Measurements from ENCODE around the gene EXOC4.

Gene EXOC4

DNA sequence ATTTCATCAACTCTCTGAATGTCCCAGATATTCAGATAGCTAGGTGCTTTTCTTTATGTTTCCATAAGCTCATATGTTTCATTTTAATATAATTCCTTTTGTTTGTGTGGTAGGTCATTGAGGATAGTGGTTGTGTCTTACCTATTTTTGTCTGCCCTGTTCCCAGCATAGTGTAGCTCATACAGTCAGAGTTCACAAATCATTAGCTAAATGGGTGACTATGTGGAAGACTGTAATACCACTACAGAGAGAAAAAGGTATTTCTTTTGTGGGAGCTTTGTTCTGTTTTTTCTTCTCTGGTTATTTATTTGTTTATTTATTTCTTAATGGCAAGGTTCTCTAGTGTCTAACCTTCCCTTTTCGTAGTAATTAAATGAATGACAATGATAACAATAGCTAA lies 39.8 kb downstream of the EXOC4 start:
- Mint-ChIP-seq H3K9me3 (no peaks in the 10 kb centered on the region), H3K36me3 (ENCODE audit: low read depth) (peaks cover 69% of the 10 kb centered on the region), H3K4me1 (ENCODE audit: low read depth) (peaks cover 17% of the 10 kb centered on the region), H3K27me3 (no peaks in the 10 kb centered on the region), H3K4me3 (no peak overlapping the region), H3K27ac (no peak overlapping the region)
- DNase-seq: no peak

DNA sequence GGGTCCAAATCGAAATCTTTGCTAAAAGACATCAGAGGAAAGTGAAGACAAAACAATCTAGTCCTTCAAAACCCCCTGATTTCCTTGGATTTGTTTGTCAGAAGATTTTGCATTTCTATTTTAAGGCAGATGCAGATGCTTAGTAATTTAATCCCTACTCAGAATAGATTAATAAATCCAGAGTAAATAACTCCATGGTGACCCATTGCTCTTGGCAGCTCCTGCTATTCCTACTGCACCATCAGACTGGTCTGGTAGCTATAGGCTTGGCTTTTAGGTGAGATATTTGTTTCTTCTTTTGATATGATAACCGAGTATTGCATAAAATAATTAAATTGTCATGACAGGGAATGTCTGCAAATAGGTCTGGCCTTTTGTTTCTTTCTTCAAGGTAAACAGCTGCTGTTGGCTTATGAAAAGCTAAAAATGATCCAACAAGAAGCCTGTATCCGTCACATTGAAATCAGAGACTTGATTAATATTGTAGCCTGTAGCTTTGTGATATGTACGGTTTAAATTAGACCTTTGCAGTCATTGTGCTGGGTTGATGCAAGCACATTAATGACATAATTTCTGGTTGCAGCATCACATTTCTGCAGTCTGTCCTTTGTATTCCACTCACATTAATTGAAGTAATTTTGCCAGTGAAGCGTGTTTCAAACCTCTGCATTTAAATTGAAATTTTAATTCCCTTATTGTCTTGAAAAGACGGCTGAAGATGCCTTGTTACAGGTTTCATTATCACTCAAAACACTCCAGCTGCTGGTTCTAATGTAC lies 40.7 kb downstream of the EXOC4 start:
- H3K27me3 Mint-ChIP-seq: no peaks in the 10 kb centered on the region
- H3K27ac Mint-ChIP-seq: no peak overlapping the region
- H3K4me3 Mint-ChIP-seq: no peak overlapping the region
- DNase-seq: no peak
- H3K36me3 Mint-ChIP-seq (ENCODE audit: low read depth): peaks cover 63% of the 10 kb centered on the region
- peaks cover 17% of the 10 kb centered on the region for H3K4me1 Mint-ChIP-seq (ENCODE audit: low read depth)
- H3K9me3 Mint-ChIP-seq: no peaks in the 10 kb centered on the region

DNA sequence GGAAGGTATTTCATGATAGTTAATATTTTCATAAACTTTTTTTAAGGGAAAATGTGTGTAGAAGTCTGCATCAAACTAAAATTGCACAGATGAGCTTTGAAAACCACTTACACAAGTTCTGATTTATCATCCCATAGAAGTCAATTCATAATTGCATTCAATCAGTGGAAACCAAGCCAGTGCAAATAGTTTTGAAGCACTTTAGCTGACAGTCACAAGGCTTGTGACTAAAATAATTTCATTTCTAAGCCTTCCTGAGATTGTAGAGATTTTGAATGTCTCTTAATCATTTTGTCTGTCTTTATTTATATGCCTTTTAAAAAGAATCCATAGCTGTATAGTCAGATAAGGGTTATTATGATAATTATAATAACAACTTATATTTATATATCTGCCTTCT lies 41.4 kb downstream of the EXOC4 start:
- H3K36me3 Mint-ChIP-seq (ENCODE audit: low read depth): peaks cover 56% of the 10 kb centered on the region
- no peak overlapping the region for H3K4me3 Mint-ChIP-seq

DNA sequence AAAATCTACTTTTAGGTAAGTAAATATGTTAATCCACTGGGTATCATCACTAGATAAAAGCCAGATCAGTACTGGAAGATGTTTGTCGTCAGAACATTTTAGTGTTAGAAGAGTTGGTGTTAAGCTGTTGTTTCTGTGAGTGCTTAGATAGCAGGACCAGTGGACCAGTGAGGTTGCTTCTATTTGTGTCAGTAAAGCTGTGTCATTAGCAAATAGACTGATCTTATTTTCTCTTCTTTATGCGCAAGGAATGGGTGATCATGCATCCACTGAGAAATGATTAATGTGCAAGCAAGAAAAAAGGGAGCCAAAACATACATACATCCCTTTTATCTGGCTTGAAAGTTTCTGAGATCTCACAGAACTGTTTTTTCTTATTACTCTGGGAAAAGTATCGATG lies 42.6 kb downstream of the EXOC4 start:
- H3K9me3 Mint-ChIP-seq: no peaks in the 10 kb centered on the region

More for the DNA sequence above, 41.4 kb downstream of the EXOC4 start:
- Mint-ChIP-seq H3K9me3 (no peaks in the 10 kb centered on the region), H3K27ac (no peak overlapping the region), H3K4me1 (ENCODE audit: low read depth) (peaks cover 17% of the 10 kb centered on the region), H3K27me3 (no peaks in the 10 kb centered on the region)
- no peak for DNase-seq

DNA sequence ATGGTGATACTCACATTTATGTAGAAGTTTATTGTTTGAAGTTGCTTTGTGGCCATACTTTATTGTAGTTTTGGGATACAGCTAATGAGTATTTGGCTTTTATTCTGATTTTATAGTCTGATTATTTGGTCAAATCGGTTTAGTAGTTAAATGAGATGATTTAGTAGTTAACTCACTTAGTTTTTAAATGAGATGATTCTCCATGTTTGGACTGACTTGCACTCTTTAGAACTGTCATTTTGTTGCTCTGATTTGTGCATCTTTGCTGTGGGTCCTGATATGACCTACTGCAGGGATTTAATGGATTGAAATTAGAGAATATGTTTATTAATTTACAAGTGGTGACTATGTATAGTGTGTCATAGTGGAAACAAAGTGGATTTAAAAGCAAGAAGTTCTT lies 44.2 kb downstream of the EXOC4 start:
- Mint-ChIP-seq H3K4me1 (ENCODE audit: low read depth) (peaks cover 8% of the 10 kb centered on the region), H3K27ac (no peak overlapping the region), H3K9me3 (no peaks in the 10 kb centered on the region), H3K36me3 (ENCODE audit: low read depth) (peaks cover 33% of the 10 kb centered on the region), H3K4me3 (no peak overlapping the region), H3K27me3 (no peaks in the 10 kb centered on the region)
- no peak for DNase-seq

More for the DNA sequence above, 42.6 kb downstream of the EXOC4 start:
- no peak overlapping the region for H3K27ac Mint-ChIP-seq
- H3K4me3 Mint-ChIP-seq: no peak overlapping the region
- H3K27me3 Mint-ChIP-seq: no peaks in the 10 kb centered on the region
- DNase-seq: no peak
- H3K4me1 Mint-ChIP-seq (ENCODE audit: low read depth): peaks cover 17% of the 10 kb centered on the region
- H3K36me3 Mint-ChIP-seq (ENCODE audit: low read depth): peaks cover 44% of the 10 kb centered on the region

DNA sequence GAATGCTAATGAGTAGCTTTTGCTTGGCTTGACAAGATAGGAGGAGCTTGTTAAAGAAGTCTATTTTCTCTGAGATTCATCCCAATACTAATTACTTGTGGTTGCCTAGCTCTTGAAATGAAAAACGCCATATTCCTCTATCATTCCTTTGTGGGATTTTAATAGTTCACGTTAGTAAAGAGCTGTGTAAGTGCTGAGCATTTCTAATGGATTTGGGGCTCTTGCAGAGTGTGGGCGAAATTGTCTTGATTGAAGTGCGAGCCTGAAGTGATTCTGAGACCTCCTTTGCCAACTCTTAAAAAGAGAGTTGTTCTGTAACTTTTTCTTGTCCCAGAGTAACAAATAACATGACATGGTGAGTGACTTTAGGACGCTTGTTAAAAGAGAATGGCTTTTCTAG lies 45.2 kb downstream of the EXOC4 start:
- H3K4me1 Mint-ChIP-seq (ENCODE audit: low read depth): peaks cover 8% of the 10 kb centered on the region
- H3K4me3 Mint-ChIP-seq: no peak overlapping the region
- H3K27me3 Mint-ChIP-seq: no peaks in the 10 kb centered on the region
- no peak overlapping the region for H3K27ac Mint-ChIP-seq
- DNase-seq: no peak
- H3K36me3 Mint-ChIP-seq (ENCODE audit: low read depth): peaks cover 26% of the 10 kb centered on the region
- H3K9me3 Mint-ChIP-seq: no peaks in the 10 kb centered on the region

DNA sequence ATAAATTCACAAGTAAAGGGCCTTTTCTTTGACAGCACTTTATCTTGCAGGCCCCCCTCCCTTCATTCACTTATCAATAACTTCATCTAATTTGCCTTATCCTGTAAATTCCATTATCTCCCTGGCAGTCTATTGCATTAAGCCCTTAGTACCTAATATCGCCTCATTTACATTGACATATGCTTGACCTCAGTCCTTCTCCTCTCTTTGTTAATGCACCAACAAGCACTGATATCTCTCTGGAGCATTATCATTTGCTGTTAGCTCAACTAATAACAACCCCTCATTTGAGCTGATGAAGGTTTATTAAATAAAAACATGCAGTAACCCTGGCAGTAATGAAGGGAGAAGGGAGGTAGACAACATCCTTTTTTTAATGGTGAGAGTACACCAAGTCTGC lies 46.8 kb downstream of the EXOC4 start:
- peaks cover 5% of the 10 kb centered on the region for H3K4me1 Mint-ChIP-seq (ENCODE audit: low read depth)

DNA sequence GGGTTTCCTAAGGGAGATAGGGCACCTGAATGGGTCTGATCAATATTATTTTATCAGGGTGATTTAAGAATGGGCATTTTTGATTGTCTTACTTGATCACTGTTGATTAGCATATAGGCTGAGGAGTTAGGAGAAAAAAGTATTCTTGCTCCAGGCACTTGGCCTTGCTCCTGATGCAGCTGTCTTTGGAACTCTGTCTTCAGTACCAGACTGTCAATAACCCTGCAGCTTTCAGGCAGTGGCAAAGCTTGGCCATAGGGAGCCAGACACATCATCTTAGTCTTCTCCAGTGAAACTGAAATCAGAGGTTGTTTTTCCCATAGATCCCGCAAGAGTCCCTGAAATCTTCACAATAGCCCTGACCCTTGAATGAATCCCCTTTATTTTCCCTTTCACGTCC lies 47.2 kb downstream of the EXOC4 start:
- DNase-seq: no peak
- peaks cover 24% of the 10 kb centered on the region for H3K36me3 Mint-ChIP-seq (ENCODE audit: low read depth)
- H3K9me3 Mint-ChIP-seq: no peaks in the 10 kb centered on the region
- no peak overlapping the region for H3K4me3 Mint-ChIP-seq
- H3K27me3 Mint-ChIP-seq: no peaks in the 10 kb centered on the region
- H3K27ac Mint-ChIP-seq: no peak overlapping the region
- H3K4me1 Mint-ChIP-seq (ENCODE audit: low read depth): peaks cover 5% of the 10 kb centered on the region

More for the DNA sequence above, 46.8 kb downstream of the EXOC4 start:
- no peak overlapping the region for H3K27ac Mint-ChIP-seq
- no peak for DNase-seq
- no peaks in the 10 kb centered on the region for H3K9me3 Mint-ChIP-seq
- H3K4me3 Mint-ChIP-seq: no peak overlapping the region
- H3K27me3 Mint-ChIP-seq: no peaks in the 10 kb centered on the region
- H3K36me3 Mint-ChIP-seq (ENCODE audit: low read depth): peaks cover 20% of the 10 kb centered on the region

DNA sequence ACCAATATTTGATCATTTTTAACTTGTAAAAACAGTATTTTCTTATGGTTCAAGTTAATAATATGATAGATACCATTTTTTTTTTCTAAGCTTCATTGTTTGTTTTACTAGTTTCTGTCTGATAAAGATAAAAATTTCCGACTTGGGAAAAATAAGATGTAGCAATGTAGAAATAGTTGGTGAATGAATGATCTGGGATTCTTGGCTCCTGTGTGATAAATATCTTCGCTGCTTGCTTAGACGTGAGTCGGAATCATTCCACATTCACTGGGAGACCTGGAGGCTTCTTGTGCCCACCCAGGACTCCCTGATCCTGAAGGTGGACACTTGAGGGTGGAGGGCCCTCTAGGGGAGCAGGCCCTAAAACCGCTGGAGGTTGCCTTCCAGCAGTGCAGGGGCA lies 47.9 kb downstream of the EXOC4 start:
- H3K4me1 Mint-ChIP-seq (ENCODE audit: low read depth): peaks cover 2% of the 10 kb centered on the region
- no peaks in the 10 kb centered on the region for H3K27me3 Mint-ChIP-seq
- DNase-seq: no peak
- H3K9me3 Mint-ChIP-seq: no peaks in the 10 kb centered on the region
- no peak overlapping the region for H3K4me3 Mint-ChIP-seq
- H3K36me3 Mint-ChIP-seq (ENCODE audit: low read depth): peaks cover 26% of the 10 kb centered on the region
- H3K27ac Mint-ChIP-seq: no peak overlapping the region

DNA sequence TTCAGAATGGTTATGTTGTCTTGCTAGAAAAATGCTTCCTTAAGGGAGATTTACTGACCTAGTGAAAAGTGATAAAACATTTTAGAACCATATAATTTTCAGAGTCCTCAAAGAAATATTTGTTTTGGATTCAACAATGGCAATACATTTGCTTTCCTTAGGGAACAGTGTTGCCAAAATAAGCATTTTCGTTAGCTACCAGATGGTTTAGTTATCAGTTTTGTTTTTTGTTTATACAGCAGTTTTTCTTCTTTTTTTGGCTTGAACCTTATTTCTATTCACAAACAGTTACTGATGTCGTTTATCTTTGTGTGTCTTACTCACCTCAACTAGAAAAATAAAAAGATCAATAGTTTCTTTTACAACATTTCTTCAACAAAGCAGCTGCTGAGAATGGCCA lies 48.6 kb downstream of the EXOC4 start:
- Mint-ChIP-seq H3K27ac (no peak overlapping the region), H3K4me3 (no peak overlapping the region), H3K4me1 (ENCODE audit: low read depth) (no peaks in the 10 kb centered on the region), H3K27me3 (no peaks in the 10 kb centered on the region), H3K36me3 (ENCODE audit: low read depth) (peaks cover 30% of the 10 kb centered on the region), H3K9me3 (no peaks in the 10 kb centered on the region)
- no peak for DNase-seq

DNA sequence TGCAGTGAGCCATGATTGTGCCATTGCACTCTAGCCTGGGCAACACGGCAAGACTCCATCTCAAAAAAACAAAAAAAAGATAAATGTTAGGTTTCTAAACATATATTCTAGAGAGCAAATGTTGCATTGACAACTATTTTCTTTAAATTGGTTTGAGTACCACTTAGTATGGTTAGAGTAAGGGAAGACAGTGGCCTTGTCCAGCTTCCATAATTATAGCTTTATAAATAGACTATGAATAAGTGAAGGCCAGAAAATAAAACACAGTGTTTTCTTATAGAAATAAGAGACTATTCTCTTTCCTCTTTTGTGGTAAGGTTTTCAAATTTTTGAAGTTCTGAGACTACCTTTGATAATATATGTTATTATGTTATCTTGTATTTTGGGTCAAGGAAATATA lies 50.5 kb downstream of the EXOC4 start:
- Mint-ChIP-seq H3K36me3 (ENCODE audit: low read depth) (peaks cover 43% of the 10 kb centered on the region), H3K27me3 (no peaks in the 10 kb centered on the region), H3K4me3 (no peak overlapping the region), H3K9me3 (no peaks in the 10 kb centered on the region), H3K27ac (no peak overlapping the region), H3K4me1 (ENCODE audit: low read depth) (no peaks in the 10 kb centered on the region)
- DNase-seq: no peak

DNA sequence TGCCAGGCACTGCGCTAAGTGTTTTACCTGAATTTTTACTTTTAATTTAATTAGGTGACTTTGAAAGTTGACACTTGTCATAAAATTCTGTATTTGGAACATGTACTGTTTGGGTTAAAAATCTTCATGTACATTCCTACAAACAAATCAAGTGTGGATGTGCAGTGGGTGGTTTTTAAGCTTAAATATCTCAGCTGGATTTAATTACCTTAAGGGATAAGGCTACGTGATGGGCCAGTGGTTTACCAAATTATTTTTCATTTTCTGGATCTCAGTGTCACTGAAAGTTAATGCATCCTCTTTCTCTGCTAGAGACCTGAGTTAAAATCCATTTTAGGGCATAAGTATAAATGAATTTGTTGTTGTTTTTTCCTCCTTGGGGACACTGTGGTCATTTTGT lies 51.1 kb downstream of the EXOC4 start:
- no peaks in the 10 kb centered on the region for H3K27me3 Mint-ChIP-seq
- no peaks in the 10 kb centered on the region for H3K9me3 Mint-ChIP-seq
- no peak overlapping the region for H3K4me3 Mint-ChIP-seq
- DNase-seq: no peak
- no peak overlapping the region for H3K27ac Mint-ChIP-seq
- H3K36me3 Mint-ChIP-seq (ENCODE audit: low read depth): peaks cover 49% of the 10 kb centered on the region
- no peaks in the 10 kb centered on the region for H3K4me1 Mint-ChIP-seq (ENCODE audit: low read depth)

DNA sequence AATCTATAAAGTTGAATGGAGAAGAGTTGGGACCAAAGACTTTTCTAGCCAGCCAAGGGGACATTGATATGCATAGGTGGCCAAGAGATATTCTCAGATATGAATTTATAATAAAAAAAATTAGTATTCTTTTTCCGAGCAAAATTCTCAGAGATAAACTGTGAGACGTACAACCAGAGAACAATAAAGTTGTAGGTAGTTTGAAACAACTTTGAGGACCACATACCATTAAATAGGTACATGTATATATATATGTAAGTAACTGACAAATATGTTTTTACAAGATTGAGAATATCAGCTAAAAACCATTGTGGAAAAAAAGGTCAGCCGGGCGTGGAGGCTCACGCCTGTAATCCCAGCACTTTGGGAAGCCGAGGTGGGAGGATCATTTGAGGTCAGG lies 56.5 kb downstream of the EXOC4 start:
- H3K36me3 Mint-ChIP-seq (ENCODE audit: low read depth): peaks cover 69% of the 10 kb centered on the region
- no peaks in the 10 kb centered on the region for H3K9me3 Mint-ChIP-seq
- peaks cover 15% of the 10 kb centered on the region for H3K4me1 Mint-ChIP-seq (ENCODE audit: low read depth)
- no peaks in the 10 kb centered on the region for H3K27me3 Mint-ChIP-seq
- no peak overlapping the region for H3K4me3 Mint-ChIP-seq
- H3K27ac Mint-ChIP-seq: no peak overlapping the region
- DNase-seq: no peak

DNA sequence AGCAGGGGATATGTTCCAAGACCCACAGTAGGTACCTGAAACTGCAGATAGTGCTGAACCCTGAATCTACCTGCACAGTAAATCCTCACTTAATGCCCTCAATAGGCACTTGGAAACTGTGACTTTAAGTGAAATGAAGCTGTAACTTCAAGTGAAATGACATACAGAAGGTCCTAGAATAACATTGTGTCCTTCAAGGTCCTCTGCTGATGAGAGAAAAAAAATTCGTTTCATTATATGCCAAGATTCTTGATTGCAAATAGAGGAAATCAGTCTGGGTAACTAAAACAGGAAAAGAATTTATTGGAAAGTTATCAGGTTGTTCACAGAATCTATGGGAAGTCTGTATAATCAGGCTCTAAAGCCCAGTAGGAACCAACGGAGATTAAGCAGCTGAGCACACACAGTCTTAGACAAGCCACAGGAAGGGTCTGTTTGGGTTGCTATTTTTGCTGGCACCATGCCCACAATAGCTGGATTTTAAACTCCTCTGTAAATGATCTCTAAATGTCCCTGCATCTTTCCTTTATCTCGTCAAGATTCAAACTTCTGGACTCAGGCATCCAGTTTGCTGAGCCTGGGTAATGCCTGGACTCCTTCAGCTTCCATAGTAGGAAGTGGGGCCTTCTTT lies 57.5 kb downstream of the EXOC4 start:
- Mint-ChIP-seq H3K27ac (no peak overlapping the region), H3K27me3 (no peaks in the 10 kb centered on the region), H3K4me3 (no peak overlapping the region), H3K36me3 (ENCODE audit: low read depth) (peaks cover 67% of the 10 kb centered on the region), H3K9me3 (no peaks in the 10 kb centered on the region), H3K4me1 (ENCODE audit: low read depth) (peaks cover 19% of the 10 kb centered on the region)
- DNase-seq: no peak

DNA sequence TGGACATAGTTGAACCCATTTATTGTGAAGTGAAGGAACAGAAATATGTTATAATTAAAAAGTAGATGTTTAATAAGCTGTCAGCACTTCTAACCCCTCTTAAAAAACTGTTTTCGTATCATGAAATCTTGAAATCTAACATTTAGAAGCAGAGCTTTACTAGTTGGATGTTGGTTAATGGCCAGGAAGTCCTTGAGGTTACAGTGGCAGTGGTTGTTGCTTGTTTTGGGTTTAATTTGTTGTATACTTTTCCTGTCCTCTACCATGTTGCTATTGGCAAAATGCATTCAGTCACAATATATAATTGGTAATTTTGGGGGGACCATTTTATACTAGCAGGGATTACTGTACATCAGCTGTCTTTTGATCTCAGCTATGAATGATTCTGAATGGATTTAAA lies 60.7 kb downstream of the EXOC4 start:
- Mint-ChIP-seq H3K36me3 (ENCODE audit: low read depth) (peaks cover 50% of the 10 kb centered on the region), H3K9me3 (no peaks in the 10 kb centered on the region), H3K4me3 (no peak overlapping the region), H3K4me1 (ENCODE audit: low read depth) (peaks cover 19% of the 10 kb centered on the region), H3K27me3 (no peaks in the 10 kb centered on the region), H3K27ac (no peak overlapping the region)
- no peak for DNase-seq

All from activated T-cell treated with anti-CD3 and anti-CD28 coated beads, Interleukin-2, amount 50 U/mL, for 24 hours (primary cell).